OCI-LY7 (cell line): Measurements from ENCODE around the gene RBM17.

Experiments
- EZH2phosphoT487 ChIP-seq: fragments of 200-600 bp; sonication (generic); IDR thresholded peaks from 2 replicates; pipeline ENCODE4 v1.6.1; 2018; ENCODE audit warnings: low read depth, borderline replicate concordance, mild to moderate bottlenecking, mixed run types, antibody characterized with exemption, low read length, moderate library complexity, mixed read lengths
- TF ChIP-seq, protein P1 (sequence below): fragments of 200-600 bp; sonication (generic); conservative IDR thresholded peaks from 2 replicates; pipeline ENCODE4 v1.5.1; 2014; ENCODE audit warnings: mild to moderate bottlenecking, antibody characterized with exemption, low read length, moderate library complexity, mixed read lengths

DNA sequence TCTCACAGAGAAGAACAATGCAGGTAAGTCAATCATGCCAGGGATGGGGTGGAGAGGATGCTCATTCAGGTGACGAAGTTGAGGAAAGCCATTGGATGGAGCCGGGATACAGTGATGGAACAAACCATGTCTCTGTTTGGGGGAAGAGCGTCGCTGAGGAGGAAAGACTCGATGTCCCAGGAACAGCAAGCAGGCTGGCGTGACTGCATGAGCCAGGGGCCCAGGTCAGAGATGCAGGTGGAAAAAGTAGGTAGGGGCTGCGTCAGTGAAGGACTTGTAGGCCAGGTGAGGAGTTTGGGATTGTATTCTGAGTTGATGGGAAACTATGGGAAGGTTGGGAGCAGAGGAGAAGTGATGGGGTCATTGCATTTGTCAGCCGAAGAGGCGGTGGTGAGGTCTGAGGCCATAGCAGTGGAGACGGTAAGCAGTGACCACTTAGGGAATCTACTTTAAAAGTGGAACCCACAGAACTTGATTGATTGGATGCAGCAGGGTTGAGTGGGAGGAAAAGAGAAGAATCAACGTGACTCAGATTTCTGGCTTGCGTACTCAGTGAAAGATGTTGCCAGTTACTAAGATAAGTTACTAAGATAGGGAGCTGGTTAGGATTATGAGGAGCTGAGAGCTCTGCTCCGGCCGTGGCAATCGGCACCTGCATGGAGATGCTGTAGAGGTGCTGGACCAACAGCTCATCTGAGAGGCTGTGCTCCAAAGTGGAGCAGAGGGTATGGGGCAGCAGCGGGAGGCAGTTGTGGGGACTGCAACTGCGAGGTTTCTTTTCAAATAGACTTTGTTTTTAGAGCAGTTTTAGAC, 14.1 kb upstream of the RBM17 start:
- TF ChIP-seq, protein P1, sequence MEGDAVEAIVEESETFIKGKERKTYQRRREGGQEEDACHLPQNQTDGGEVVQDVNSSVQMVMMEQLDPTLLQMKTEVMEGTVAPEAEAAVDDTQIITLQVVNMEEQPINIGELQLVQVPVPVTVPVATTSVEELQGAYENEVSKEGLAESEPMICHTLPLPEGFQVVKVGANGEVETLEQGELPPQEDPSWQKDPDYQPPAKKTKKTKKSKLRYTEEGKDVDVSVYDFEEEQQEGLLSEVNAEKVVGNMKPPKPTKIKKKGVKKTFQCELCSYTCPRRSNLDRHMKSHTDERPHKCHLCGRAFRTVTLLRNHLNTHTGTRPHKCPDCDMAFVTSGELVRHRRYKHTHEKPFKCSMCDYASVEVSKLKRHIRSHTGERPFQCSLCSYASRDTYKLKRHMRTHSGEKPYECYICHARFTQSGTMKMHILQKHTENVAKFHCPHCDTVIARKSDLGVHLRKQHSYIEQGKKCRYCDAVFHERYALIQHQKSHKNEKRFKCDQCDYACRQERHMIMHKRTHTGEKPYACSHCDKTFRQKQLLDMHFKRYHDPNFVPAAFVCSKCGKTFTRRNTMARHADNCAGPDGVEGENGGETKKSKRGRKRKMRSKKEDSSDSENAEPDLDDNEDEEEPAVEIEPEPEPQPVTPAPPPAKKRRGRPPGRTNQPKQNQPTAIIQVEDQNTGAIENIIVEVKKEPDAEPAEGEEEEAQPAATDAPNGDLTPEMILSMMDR = no peak
- TF ChIP-seq EZH2phosphoT487 = no peak
